OCI-LY7 (cell line): ENCODE results near the gene AGXT2.

Experiments used
- EZH2phosphoT487 ChIP-seq: fragments of 200-600 bp; sonication (generic); IDR thresholded peaks from 2 replicates; pipeline ENCODE4 v1.6.1; 2018; ENCODE audit warnings: low read depth, borderline replicate concordance, mild to moderate bottlenecking, mixed run types, antibody characterized with exemption, low read length, moderate library complexity, mixed read lengths
- TF ChIP-seq, protein P1 (sequence below): fragments of 200-600 bp; sonication (generic); conservative IDR thresholded peaks from 2 replicates; pipeline ENCODE4 v1.5.1; 2014; ENCODE audit warnings: mild to moderate bottlenecking, antibody characterized with exemption, low read length, moderate library complexity, mixed read lengths

DNA sequence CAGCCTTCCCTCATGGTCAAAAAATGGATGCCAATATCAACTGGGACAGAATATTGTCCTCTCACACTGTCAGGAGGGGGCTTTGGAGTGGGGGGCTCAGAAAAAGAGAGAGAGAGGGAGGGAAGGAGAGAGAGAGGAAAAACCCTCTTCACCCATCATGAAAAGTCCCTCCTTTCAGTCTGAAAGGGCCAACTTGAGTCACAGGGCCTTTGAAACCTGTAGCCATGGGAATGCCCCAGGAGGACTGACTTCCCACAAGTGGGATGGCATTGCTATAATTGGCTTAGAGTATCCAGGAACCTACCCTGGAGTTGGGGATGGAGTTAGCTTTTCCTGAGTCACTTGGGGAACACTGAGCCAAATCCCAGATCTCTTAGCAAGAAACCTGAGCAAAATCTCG is 77.2 kb downstream of the AGXT2 start:
- TF ChIP-seq, protein P1, sequence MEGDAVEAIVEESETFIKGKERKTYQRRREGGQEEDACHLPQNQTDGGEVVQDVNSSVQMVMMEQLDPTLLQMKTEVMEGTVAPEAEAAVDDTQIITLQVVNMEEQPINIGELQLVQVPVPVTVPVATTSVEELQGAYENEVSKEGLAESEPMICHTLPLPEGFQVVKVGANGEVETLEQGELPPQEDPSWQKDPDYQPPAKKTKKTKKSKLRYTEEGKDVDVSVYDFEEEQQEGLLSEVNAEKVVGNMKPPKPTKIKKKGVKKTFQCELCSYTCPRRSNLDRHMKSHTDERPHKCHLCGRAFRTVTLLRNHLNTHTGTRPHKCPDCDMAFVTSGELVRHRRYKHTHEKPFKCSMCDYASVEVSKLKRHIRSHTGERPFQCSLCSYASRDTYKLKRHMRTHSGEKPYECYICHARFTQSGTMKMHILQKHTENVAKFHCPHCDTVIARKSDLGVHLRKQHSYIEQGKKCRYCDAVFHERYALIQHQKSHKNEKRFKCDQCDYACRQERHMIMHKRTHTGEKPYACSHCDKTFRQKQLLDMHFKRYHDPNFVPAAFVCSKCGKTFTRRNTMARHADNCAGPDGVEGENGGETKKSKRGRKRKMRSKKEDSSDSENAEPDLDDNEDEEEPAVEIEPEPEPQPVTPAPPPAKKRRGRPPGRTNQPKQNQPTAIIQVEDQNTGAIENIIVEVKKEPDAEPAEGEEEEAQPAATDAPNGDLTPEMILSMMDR: no peak
- no peak for TF ChIP-seq EZH2phosphoT487
